DOHH2 (cell line): ENCODE measurements around the gene PNMT.

Source experiments
- CTCF ChIP-seq: fragments of 200-600 bp; sonication (generic); IDR thresholded peaks from one replicate; pipeline ENCODE4 v1.5.1; 2014; ENCODE audit warnings: antibody characterized with exemption, mild to moderate bottlenecking, low read depth, low read length; ENCODE audit not compliant: poor library complexity, severe bottlenecking
- EZH2phosphoT487 ChIP-seq: fragments of 200-600 bp; sonication (generic); IDR thresholded peaks from 2 replicates; pipeline ENCODE4 v1.6.1; 2017; ENCODE audit warnings: borderline replicate concordance, mild to moderate bottlenecking, antibody characterized with exemption, low read length, moderate library complexity, mixed read lengths

DNA sequence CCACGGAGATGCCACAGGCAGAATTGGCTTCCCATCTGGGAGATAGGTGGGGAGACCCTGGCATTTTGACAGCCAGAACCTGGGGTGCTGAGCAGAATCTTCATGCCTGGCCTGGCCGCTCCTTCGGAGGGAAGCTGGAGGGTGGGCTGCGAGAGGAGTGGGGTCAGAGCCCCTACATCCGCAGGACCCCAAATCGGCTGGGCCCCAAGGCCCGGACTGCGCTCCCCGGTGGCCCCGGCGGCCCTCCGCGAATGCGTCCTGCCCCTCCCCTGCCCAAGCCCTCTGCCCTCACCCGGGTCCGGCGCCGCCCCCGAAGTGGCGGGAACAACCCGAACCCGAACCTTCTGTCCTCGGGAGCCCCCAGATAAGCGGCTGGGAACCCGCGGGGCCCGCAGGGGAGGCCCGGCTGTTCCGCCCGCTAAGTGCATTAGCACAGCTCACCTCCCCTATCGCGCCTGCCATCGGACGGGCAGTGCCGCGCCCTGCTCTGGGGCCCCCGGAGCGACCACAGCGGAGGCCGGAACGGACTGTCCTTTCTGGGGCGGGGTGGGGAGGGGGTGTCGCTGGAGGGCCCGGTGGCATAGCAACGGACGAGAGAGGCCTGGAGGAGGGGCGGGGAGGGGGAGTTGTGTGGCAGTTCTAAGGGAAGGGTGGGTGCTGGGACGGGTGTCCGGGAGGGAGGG, 850 bp upstream of the PNMT start:
- TF ChIP-seq CTCF (no peak), EZH2phosphoT487 (no peak)
